Right lobe of liver (tissue), 4 donors: Measurements from ENCODE around the gene MED10.

ENCODE experiments used
- CTCF ChIP-seq, 4 donors: fragments of 200-600 bp in 3 of 4; fragments of 450-650 bp in 1 of 4; IDR thresholded peaks; one replicate each; pipeline versions ENCODE4 v1.5.1 to v1.8.0; 2016 to 2022; ENCODE audit warnings: antibody characterized with exemption in 4 of 4, mild to moderate bottlenecking in 2 of 4
- POLR2A ChIP-seq: fragments of 450-650 bp; IDR thresholded peaks from one replicate; pipeline ENCODE4 v1.6.1; 2017; ENCODE audit warnings: antibody characterized with exemption, mild to moderate bottlenecking
- donor health status: DM: no; HTN: no; CAD: no.
- donor health status: DM: no; HTN: no; CAD: no.
- donor health status: DM: no; HTN: yes; CAD: no.

- TF ChIP-seq CTCF (IDR thresholded peaks at IDR 0.05) (no peak), POLR2A (no peak)
These were observed 7.8 kb downstream of the MED10 start for GRCh38 chr5:6370580-6370979.
